Measurements from ENCODE around the gene ZNF586. TPM values are rescaled to one million over a fixed set of nuclear protein-coding genes. Genes with fewer than 3 reads are reported as not detected.

ZNF586 gene
- total and polyA plus RNA-seq, 4 donors = 2.3 to 11.8 (median 6.7) TPM

GRCh38 chr19:57813919-57814504 is 44.5 kb downstream of the ZNF586 start:
- peak overlapping the region; percentile 63 to 86 (median 85) for H3K4me3 ChIP-seq (ENCODE audit: low read depth in 1 of 3, low read length in 3 of 3)
- TF ChIP-seq YY1 (IDR thresholded peaks at IDR 0.05) (no peak), HNF4A (conservative IDR thresholded peaks at IDR 0.05) (peak in 1 of 2 donors; percentile 42)
- H3K27ac ChIP-seq (ENCODE audit: low read depth in 1 of 2, low read length in 2 of 2) = peak overlapping the region; percentile 67 to 82
- peaks cover 2 to 27% (median 8%) of the 10 kb centered on the region in 4 donors for H3K4me1 ChIP-seq (ENCODE audit: control insufficient read depth in 4 of 4, insufficient read depth in 4 of 4, low read length in 3 of 4)
- peaks cover 0 to 11% (median 7%) of the 10 kb centered on the region in 4 donors for H3K36me3 ChIP-seq (ENCODE audit: control insufficient read depth in 4 of 4, insufficient read depth in 3 of 4, low read depth in 1 of 4, low read length in 3 of 4)
- H3K9ac ChIP-seq (ENCODE audit: low read depth in 1 of 2, low read length in 2 of 2) = peak overlapping the region; percentile 70 to 95
- H3K27me3 ChIP-seq (ENCODE audit: control insufficient read depth in 4 of 4, insufficient read depth in 4 of 4, low read length in 3 of 4) = no peaks in the 10 kb centered on the region
- WGBS = 16% methylated on average over 13 of the region's 13 CpGs
- no peaks in the 10 kb centered on the region for H3K9me3 ChIP-seq (ENCODE audit: control insufficient read depth in 4 of 4, low read length in 3 of 4)
- DNase-seq (ENCODE audit: low spot score) = no peak

GRCh38 chr19:57814505-57815246 is 45.2 kb downstream of the ZNF586 start, which contains the start of gene ZNF552:
Gene ZNF552, minus strand, starts transcription at chr19:57814913. Its CDS starts 170 bp downstream, at chr19:57814743.
- Histone ChIP-seq H3K4me3 (ENCODE audit: low read depth in 1 of 3, low read length in 3 of 3) (peak within 1 kb of the TSS; percentile 63 to 86 (median 85)), H3K27me3 (ENCODE audit: control insufficient read depth in 4 of 4, insufficient read depth in 4 of 4, low read length in 3 of 4) (no peaks in the 10 kb centered on the region), H3K9ac (ENCODE audit: low read depth in 1 of 2, low read length in 2 of 2) (peak within 1 kb of the TSS; percentile 70 to 95), H3K4me1 (ENCODE audit: control insufficient read depth in 4 of 4, insufficient read depth in 4 of 4, low read length in 3 of 4) (peaks cover 2 to 27% (median 8%) of the 10 kb centered on the region in 4 donors), H3K27ac (ENCODE audit: low read depth in 1 of 2, low read length in 2 of 2) (peak within 1 kb of the TSS; percentile 67 to 82), H3K36me3 (ENCODE audit: control insufficient read depth in 4 of 4, insufficient read depth in 3 of 4, low read depth in 1 of 4, low read length in 3 of 4) (peaks cover 0 to 8% (median 2%) of the 10 kb centered on the region in 4 donors), H3K9me3 (ENCODE audit: control insufficient read depth in 4 of 4, low read length in 3 of 4) (no peaks in the 10 kb centered on the region)
- under 1% methylated on average over 50 of the region's 50 CpGs for WGBS
- peak; percentile 84 for DNase-seq (ENCODE audit: low spot score)
- TF ChIP-seq ZBTB33 (IDR thresholded peaks at IDR 0.05) = peak; percentile 43
- TF ChIP-seq GABPA (IDR thresholded peaks at IDR 0.05 in 1 of 2, conservative IDR thresholded peaks at IDR 0.05 in 1 of 2) = peak; percentile 46 to 87
- TF ChIP-seq NR2F2 (IDR thresholded peaks at IDR 0.05) = no peak
- TF ChIP-seq EGR1 (IDR thresholded peaks at IDR 0.05; ENCODE audit: low read depth in 2 of 2) = no peak
- TF ChIP-seq HNF4G (IDR thresholded peaks at IDR 0.05) = peak; percentile 4
- peak in 1 of 2 donors; percentile 15 for TF ChIP-seq HNF4A (conservative IDR thresholded peaks at IDR 0.05)
- TF ChIP-seq SP1 (IDR thresholded peaks at IDR 0.05) = peak; percentile 51
- peak; percentile 94 for TF ChIP-seq TAF1 (conservative IDR thresholded peaks at IDR 0.05)
- peak; percentile 28 to 50 for TF ChIP-seq RAD21 (IDR thresholded peaks at IDR 0.05)
- TF ChIP-seq YY1 (IDR thresholded peaks at IDR 0.05) = peak; percentile 96
- peak; percentile 68 for TF ChIP-seq RXRA (IDR thresholded peaks at IDR 0.05)
- peak; percentile 76 for TF ChIP-seq REST (IDR thresholded peaks at IDR 0.05)
- TF ChIP-seq ATF3 (IDR thresholded peaks at IDR 0.05) = no peak
- TF ChIP-seq MAX (IDR thresholded peaks at IDR 0.05) = peak; percentile 54

Data from liver (tissue), 9 donors.